ENCODE results near the gene LRMDA.

LRMDA gene

DNA sequence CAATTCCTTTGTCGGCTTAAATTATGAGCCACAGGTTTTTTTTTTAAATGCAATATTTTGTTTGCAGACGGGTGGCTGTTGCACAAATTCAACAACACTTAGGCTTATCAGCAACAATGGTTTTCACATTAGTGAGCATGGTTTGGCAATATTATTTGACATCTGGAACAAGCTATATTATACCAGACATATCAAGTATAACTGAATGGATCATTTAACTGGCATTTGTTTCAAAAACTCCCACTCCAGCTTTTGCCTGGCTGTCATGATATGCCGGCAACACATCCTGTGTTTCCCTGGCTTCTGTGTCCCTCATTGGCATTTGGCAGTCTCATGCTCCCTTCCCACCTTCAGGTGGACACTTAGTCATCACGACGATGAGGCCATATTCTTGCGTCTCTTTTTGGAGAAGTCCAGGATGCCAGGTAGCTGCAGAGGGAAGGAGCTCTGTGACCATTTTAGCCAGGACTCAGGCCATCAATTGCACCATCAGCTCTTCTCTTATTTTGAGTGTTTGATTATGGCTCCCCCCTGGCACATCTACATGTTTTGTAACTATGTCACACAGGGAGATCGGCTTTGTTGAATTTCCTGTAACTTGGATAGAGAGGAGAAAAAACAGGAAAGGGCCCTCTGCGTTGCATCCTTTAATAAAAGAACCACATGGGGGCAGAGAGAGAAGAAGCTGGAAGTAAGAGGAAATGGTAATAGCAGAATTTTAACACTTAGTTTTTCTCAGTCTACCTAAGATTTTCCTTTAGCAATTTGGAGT, 413.9 kb downstream of the LRMDA start:
- no peak for TF ChIP-seq Cebpa-rat (IDR thresholded peaks at IDR 0.05)
- H3K9me3 ChIP-seq (replicated peaks in 1 of 11): 0 out of 22 replicates have a peak, but pooled peaks cover 0 to 3% (median 0%) of the 10 kb centered on the region in 11 experiments
- no peaks in the 10 kb centered on the region for H3K36me3 ChIP-seq
- peaks cover 0 to 28% (median 0%) of the 10 kb centered on the region in 10 experiments; a peak in 4 of 20 replicates for H3K4me1 ChIP-seq
- H4K20me1 ChIP-seq: no peaks in the 10 kb centered on the region
- H3K9ac ChIP-seq: no peak overlapping the region
- no peaks in the 10 kb centered on the region for H3K27me3 ChIP-seq
- H3K4me3 ChIP-seq: no peak overlapping the region
- no peak overlapping the region for H3K27ac ChIP-seq
- peak overlapping the region in 1 of 11 experiments; percentile 1; a peak in 2 of 22 replicates for H3K4me2 ChIP-seq

DNA sequence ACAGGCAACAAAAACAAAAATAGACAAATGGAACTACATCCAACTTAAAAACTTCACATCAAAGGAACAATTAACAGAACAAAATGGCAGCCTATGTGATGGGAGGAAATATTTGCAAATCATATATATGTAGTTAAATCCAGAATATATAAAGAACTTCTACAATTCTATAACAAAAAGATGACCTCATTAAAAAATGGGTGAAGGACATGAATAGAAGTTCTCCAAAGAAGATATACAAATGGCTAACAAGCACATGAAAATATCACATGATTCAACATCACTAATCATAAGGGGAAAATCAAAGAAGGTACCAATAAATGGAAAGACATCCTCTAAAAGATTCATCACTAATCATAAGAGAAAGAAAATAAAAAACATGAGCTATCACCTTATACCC, 416.1 kb downstream of the LRMDA start:
- no peak overlapping the region for H3K4me2 ChIP-seq
- no peaks in the 10 kb centered on the region for H3K27me3 ChIP-seq
- no peak overlapping the region for H3K9ac ChIP-seq
- H3K4me1 ChIP-seq: peaks cover 0 to 28% (median 0%) of the 10 kb centered on the region in 10 experiments; a peak in 4 of 20 replicates
- H3K9me3 ChIP-seq (replicated peaks in 1 of 11): peaks cover 0 to 17% (median 0%) of the 10 kb centered on the region in 11 experiments; a peak in 5 of 22 replicates
- no peak for TF ChIP-seq Cebpa-rat (IDR thresholded peaks at IDR 0.05)
- H3K4me3 ChIP-seq: no peak overlapping the region
- H3K27ac ChIP-seq: no peak overlapping the region
- H3K36me3 ChIP-seq: no peaks in the 10 kb centered on the region
- H4K20me1 ChIP-seq: no peaks in the 10 kb centered on the region

DNA sequence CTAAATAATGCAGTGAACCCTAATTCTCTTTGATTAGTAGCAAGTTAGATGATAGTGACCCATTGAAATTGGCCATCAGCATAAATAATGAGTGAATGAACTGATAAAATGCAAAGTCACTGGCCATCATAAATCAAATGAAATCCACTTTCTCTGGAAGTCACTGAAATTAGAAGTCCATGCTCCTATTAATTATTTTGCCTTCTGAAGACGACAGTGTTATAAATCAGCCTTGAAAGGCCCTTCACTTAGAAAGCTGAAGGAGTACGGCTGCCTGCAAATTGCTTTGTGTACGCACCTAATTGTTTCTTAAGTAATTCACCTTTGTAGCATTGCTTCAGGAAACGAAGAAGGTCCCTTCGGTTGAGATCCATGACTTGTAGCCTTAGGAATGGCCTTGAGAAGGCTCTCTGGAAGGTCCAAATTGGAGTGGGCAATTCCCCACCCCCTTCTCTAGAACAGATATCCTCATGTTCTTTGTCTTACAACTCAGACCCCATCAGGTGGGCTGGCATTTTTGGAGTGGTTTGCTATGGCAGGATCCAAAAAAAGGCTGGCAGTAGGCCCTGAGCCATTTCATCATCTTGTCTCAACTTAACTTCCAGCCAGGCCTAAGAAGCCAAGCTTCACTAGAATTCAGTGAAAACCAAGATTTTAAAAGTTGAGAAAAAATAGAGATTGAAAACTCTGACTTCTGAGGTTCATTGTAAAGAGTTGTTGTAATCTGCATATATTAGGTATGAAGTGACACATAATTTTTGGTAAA, 420.3 kb downstream of the LRMDA start:
- no peaks in the 10 kb centered on the region for H3K27me3 ChIP-seq
- H3K9ac ChIP-seq: no peak overlapping the region
- H3K4me1 ChIP-seq: peaks cover 0 to 18% (median 0%) of the 10 kb centered on the region in 10 experiments; a peak in 6 of 20 replicates
- no peak for TF ChIP-seq Cebpa-rat (IDR thresholded peaks at IDR 0.05)
- no peaks in the 10 kb centered on the region for H4K20me1 ChIP-seq
- no peak overlapping the region for H3K4me3 ChIP-seq
- peaks cover 0 to 39% (median 0%) of the 10 kb centered on the region in 11 experiments; a peak in 6 of 22 replicates for H3K9me3 ChIP-seq (replicated peaks in 1 of 11)
- peak overlapping the region in 1 of 11 experiments; percentile 72; a peak in 3 of 22 replicates for H3K27ac ChIP-seq
- no peak overlapping the region for H3K4me2 ChIP-seq
- H3K36me3 ChIP-seq: no peaks in the 10 kb centered on the region

DNA sequence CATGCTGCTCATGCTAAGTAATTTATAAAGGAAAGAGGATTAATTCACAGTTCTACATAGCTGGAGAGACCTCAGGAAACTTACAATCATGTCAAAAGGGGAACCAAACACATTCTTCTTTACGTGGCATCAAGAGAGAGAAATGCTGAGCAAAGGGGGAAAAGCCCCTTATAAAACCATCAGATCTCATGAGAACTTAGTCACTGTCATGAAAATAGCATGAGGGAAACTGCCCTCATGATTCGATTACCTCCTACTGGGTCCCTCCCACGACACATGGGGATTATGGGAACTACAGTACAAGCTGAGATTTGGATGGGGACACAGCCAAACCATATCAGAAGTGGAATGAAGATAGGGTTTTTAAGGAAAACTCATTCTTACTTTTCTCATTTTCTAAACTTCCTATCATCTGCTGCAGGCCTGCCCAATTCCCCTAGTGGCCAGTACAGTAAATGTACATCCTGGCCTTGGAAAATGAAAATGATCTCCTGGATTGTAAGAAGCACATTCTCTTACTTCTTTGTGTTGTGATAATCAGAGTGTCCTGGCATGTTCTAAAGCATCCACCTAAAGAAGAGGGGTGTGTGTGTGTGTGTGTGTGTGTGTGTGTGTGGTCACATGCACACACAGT, 421.5 kb downstream of the LRMDA start:
- Histone ChIP-seq H4K20me1 (no peaks in the 10 kb centered on the region), H3K27ac (peak overlapping the region in 3 of 11 experiments; percentile 26 to 72 (median 46); a peak in 6 of 22 replicates)
- TF ChIP-seq Cebpa-rat (IDR thresholded peaks at IDR 0.05): no peak

DNA sequence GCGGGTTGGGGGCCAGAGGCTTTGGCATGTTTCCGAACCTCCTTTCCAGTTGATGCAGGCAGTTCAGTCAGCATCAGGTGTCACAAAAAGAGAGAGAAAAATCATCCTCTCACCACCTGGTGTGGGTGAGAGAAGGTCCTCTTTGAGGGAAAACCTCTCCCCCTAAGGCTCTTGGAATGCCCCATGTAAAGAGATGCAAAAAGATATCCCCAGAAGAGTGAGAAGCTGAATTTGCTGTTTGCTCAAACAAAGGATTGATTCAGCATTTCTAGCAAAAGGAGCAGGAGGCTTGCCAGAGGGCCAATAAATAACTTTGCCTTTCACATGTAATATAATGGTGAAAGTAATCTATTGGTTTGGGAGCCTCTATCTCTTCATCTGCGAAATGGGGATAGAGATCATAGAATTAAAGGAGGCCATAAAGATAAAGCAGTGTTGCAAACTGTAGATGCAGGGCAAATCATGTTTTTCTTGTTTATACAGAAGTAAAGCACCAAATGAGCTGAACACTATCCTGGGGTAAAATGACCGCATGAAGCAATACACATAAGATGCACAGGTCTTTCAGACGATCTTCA, 425.9 kb downstream of the LRMDA start:
- Histone ChIP-seq H3K27ac (no peak overlapping the region), H3K36me3 (no peaks in the 10 kb centered on the region), H3K4me1 (peaks cover 0 to 32% (median 0%) of the 10 kb centered on the region in 10 experiments; a peak in 6 of 20 replicates), H3K9ac (no peak overlapping the region), H3K4me3 (no peak overlapping the region), H4K20me1 (no peaks in the 10 kb centered on the region), H3K27me3 (no peaks in the 10 kb centered on the region), H3K4me2 (peak overlapping the region in 2 of 11 experiments; percentile 17 to 26; a peak in 2 of 22 replicates), H3K9me3 (replicated peaks in 1 of 11) (peaks cover 0 to 23% (median 0%) of the 10 kb centered on the region in 11 experiments; a peak in 6 of 22 replicates)
- no peak for TF ChIP-seq Cebpa-rat (IDR thresholded peaks at IDR 0.05)

More for the DNA sequence above, 421.5 kb downstream of the LRMDA start:
- Histone ChIP-seq H3K4me3 (no peak overlapping the region), H3K9ac (no peak overlapping the region), H3K4me2 (peak overlapping the region in 3 of 11 experiments; percentile 27 to 60 (median 53); a peak in 5 of 22 replicates), H3K36me3 (no peaks in the 10 kb centered on the region), H3K27me3 (no peaks in the 10 kb centered on the region), H3K9me3 (replicated peaks in 1 of 11) (peaks cover 0 to 39% (median 0%) of the 10 kb centered on the region in 11 experiments; a peak in 6 of 22 replicates), H3K4me1 (peaks cover 0 to 22% (median 0%) of the 10 kb centered on the region in 10 experiments; a peak in 6 of 20 replicates)

DNA sequence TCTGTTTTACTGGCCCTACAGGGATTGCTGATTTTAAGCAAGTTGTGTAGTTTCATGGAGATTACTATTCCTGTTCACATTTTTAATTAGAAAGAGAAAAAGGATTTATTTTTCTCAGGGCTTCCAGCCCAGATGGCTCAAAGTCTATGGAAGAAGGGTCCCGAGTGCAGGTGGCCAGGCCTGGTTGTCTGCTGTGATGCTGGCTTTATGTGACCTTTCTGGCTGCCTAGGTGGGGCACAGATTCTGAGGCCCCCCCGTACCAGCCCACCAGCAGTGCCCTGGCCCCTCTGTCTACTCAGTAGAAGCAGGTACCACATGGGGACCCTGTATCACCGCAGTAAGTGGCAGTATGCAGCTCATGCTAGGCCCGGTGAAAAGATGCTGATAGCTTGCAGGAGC, 426.5 kb downstream of the LRMDA start:
- Histone ChIP-seq H3K9ac (no peak overlapping the region), H3K9me3 (replicated peaks in 1 of 11) (peaks cover 0 to 18% (median 0%) of the 10 kb centered on the region in 11 experiments; a peak in 6 of 22 replicates), H3K4me1 (peaks cover 0 to 32% (median 0%) of the 10 kb centered on the region in 10 experiments; a peak in 6 of 20 replicates), H3K36me3 (no peaks in the 10 kb centered on the region), H3K27me3 (no peaks in the 10 kb centered on the region), H3K4me2 (no peak overlapping the region), H4K20me1 (no peaks in the 10 kb centered on the region), H3K27ac (no peak overlapping the region), H3K4me3 (no peak overlapping the region)
- no peak for TF ChIP-seq Cebpa-rat (IDR thresholded peaks at IDR 0.05)

DNA sequence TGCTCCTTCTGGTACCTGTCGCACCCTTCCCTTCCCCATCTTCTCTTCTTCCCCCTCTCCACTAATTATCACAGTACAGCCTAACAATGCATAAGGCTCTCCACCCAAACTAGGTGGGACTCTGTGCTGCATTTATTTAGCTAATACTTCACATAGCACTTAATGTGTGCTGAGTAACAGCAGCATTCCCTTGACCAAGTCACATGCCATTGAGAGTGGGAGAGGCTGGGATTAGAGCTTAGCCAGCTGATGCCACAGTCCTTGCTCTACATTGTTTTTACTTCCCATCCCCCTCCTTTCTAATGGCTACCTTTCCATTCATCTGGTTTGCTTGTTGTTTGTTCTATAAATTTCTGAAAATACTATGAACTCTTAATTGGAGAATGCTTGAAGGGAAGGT, 426.9 kb downstream of the LRMDA start:
- Histone ChIP-seq H3K4me3 (no peak overlapping the region), H3K9me3 (replicated peaks in 1 of 11) (peaks cover 0 to 13% (median 0%) of the 10 kb centered on the region in 11 experiments; a peak in 6 of 22 replicates), H4K20me1 (no peaks in the 10 kb centered on the region), H3K27ac (no peak overlapping the region), H3K9ac (no peak overlapping the region), H3K4me2 (no peak overlapping the region), H3K36me3 (no peaks in the 10 kb centered on the region), H3K4me1 (peaks cover 0 to 28% (median 0%) of the 10 kb centered on the region in 10 experiments; a peak in 6 of 20 replicates), H3K27me3 (no peaks in the 10 kb centered on the region)
- TF ChIP-seq Cebpa-rat (IDR thresholded peaks at IDR 0.05): no peak

DNA sequence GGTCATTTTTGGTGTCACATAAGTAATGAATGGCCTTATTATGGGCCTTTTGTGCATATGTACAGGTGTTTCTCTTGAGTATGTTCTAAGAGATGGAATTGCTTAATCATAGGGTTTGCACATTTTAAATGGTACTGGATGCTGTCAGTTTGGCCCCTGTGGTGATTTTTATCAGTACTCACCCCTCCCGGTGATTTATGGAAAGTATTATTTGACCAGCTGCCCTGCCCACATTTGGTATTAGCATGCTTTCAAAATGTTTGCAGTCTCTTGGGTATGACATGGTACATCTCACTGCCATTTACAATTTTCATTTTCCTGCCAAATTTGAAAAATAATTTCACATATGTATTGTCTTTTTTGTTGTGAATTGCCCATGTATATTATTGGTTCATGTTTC, 427.7 kb downstream of the LRMDA start:
- peaks cover 0 to 7% (median 0%) of the 10 kb centered on the region in 11 experiments; a peak in 3 of 22 replicates for H3K9me3 ChIP-seq (replicated peaks in 1 of 11)
- H3K27ac ChIP-seq: no peak overlapping the region
- H3K4me2 ChIP-seq: no peak overlapping the region
- no peaks in the 10 kb centered on the region for H4K20me1 ChIP-seq
- no peak overlapping the region for H3K4me3 ChIP-seq
- no peaks in the 10 kb centered on the region for H3K36me3 ChIP-seq
- peaks cover 0 to 20% (median 0%) of the 10 kb centered on the region in 10 experiments; a peak in 4 of 20 replicates for H3K4me1 ChIP-seq
- TF ChIP-seq Cebpa-rat (IDR thresholded peaks at IDR 0.05): no peak
- H3K27me3 ChIP-seq: no peaks in the 10 kb centered on the region
- H3K9ac ChIP-seq: no peak overlapping the region

Measured in BLaER1 treated with 17β-estradiol and CSF1 and Interleukin-3, amounts not matched to agents 10 nM and 100 nM (cell line).